AML-193 (cell line): ENCODE results near the gene SF3A2.

Experiments
- DNase-seq, 2 experiments: peaks; one replicate each; lab custom pipeline; 2025; lab: John Stamatoyannopoulos, UW

The SF3A2 gene

GRCh38 chr19:2291185-2291751, 54.6 kb downstream of the SF3A2 start:
- DNase-seq, result peak; percentile 20 to 39

DNA sequence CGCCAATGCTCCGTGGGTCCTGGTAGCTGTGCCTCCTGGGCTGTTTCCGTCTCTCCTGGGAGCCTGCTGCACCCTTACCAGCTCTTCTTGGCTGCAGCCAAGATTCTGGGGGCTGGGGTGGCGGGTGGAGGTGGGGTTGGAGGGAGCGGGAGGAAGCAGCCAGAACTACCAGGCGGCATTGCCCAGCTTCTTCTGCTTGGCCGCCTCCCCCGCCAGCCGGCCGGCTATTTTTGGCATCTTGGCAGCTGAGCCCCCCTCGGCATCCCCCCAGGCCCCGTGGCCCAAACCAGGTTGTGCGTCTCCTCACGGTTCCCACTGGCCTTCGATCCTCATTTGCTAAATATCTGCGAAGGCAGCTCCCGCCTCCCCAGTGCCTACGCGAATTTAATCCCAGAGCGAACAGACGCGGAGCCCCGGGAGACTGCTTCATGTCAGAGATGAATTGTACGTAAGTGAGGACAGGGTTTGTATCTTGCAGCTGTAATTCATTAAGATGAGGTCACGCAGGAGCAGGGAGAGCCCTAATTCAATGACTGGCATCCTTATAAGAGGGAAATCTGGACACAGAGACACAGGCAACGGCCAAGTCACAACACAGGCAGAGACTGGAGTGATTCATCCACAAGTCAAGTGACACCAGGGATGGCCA, 58.2 kb downstream of the SF3A2 start:
- DNase-seq, result no peak

DNA sequence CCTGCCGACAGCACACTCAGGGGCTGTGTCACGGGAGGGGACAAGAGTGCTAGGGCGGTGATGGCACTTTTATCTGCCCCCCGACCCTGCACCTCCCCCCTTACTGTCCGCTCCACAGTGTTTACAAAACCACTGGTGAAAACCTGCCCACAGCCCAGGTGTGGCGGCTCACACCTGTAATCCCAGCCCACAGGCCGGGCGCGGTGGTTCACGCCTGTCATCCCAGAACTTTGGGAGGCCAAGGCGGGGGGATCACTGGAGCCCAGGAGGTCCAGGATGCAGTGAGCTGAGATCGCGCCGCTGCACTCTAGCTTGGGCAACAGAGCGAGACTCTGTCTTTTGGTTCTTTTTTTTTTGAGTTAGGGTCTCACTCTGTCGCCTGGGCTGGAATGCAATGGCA, 59.5 kb downstream of the SF3A2 start:
- no peak for DNase-seq
